GM11168 (cell line): ENCODE results near the gene HOXC13.

ENCODE experiments used
- in situ Hi-C: fragments of 300-500 bp; cut with MboI; formaldehyde crosslinking; loops from one replicate; pipeline ENCODE4 v1.12.0; 2022; ENCODE audit warnings: low sequenced_read_pairs; ENCODE audit not compliant: unreplicated experiment

HOXC13 gene, protein sequence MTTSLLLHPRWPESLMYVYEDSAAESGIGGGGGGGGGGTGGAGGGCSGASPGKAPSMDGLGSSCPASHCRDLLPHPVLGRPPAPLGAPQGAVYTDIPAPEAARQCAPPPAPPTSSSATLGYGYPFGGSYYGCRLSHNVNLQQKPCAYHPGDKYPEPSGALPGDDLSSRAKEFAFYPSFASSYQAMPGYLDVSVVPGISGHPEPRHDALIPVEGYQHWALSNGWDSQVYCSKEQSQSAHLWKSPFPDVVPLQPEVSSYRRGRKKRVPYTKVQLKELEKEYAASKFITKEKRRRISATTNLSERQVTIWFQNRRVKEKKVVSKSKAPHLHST

DNA sequence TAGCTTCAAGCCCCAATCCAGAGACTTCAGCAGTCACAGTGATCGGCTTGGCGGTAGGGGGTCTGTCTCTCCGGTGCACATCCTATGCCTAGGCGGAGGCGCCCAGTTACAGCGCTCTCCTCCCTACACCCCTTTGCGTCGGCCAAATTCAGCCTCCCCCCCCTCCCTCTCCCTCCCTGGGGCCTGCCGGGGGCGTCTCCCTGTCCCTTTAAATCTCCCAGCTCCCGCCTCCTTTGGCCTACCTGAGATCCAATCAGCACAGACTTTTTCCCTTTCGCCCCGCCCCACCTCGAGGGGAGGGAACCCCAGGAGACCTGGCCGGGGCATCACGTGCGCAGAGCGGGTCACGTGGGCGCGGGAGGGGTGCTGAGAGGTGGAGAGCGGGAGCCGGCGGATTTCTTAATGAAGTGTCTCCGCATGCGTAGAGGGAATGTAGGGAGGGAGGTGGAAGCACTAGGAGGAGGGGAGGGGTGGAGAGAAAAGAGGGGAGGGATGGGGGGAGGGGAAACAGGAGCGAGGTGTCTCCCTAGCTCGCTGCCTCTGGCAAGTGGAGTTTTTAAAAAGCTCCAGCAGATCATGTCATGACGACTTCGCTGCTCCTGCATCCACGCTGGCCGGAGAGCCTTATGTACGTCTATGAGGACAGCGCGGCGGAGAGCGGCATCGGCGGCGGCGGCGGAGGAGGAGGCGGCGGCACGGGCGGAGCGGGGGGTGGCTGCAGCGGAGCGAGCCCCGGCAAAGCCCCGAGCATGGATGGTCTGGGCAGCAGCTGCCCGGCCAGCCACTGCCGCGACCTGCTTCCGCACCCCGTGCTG, at the start of gene HOXC13:
Gene HOXC13, plus strand, starts transcription at position 506 of the 815 bp plus-strand sequence. Its CDS starts 76 bp downstream, at position 582.
- in situ Hi-C loops, result no loop called here

DNA sequence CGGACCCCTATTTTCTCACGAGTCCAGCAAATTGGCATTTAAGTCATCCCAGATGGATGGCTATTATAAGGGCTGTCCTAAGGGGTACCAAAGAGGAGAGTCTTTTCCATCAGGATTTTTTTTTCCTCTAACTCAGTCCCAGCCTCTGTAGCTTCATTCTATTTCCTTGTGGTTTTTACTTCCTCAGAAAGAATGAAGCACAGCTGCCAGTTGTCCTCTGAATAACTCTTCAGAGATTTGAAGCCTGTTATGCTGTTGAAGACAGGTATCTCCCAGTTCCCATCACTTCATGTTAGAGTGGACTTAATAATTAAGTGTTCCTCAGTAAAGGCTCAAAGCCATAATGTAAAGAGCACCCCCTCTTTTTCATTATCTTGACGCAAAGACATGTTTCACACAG, 48.5 kb upstream of the HOXC13 start:
- in situ Hi-C loops, result no loop called here

DNA sequence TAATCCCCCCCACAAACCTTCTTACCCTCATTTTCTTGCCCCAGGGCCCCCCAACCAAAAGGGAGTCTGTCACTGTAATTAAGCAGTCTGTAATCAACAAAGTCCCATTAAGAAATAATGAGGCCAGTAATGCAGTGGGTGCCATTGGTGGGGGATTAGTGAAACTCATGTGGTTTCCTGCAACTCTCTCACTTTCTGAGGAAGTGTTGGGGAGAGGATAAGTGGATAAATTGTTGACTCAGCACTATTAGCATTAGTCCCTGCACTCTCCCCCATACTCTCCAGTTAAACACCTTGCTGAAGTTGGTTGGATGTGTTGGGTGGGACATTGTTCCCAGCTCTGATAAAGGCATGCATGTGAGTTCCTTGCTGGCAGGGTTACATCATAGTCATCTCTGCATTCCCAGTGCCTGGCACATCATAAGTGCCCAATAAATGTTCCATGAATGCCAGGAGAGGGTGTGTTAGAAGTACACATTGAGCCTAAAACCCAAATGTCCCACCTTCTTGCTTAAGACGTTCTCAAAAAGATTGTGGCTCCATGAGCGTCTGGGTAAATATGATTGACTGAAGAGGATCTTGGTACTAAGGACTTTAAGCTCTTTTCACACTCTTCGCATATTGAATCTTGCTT, 45.8 kb upstream of the HOXC13 start:
- in situ Hi-C loops, result no loop called here

DNA sequence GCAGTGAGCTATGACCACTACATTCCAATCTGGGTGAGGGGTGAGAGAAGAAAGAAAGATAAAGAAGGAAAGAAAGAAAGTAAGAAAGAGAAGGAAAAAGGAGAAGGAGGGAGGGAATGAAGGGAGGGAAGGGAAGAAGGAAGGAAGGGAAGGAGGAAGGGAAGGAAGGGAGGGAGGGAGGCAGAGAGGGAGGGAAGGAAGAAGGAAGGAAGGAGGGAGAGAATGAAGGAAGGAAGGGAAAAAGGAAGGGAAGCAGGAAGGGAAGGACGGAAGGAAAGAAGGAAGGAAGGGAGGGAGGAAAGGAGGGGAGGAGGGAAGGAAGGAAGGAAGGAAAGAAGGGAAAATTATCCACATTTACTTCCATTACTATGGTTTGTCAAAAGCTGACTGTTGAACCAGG, 39.4 kb upstream of the HOXC13 start:
- in situ Hi-C loops, result no loop called here

DNA sequence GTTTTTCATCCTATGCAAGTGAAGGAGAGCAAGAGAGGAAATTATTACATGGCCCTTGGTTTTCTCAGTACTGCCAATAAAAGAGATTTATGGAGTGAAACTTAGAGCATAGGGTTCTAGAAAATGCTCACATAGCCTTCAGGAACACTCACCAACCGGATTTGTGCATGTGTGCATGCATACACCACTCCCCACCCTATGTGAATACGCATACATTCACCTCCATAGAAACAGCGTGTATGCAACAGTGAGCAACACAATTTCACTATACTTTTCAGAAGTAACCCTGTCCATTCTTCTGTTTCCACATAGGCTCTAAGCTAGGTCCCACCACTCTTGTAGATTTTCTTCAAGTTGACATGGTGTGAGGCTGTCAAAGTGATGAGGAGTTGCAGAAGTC, 31.5 kb upstream of the HOXC13 start:
- in situ Hi-C loops, result no loop called here

DNA sequence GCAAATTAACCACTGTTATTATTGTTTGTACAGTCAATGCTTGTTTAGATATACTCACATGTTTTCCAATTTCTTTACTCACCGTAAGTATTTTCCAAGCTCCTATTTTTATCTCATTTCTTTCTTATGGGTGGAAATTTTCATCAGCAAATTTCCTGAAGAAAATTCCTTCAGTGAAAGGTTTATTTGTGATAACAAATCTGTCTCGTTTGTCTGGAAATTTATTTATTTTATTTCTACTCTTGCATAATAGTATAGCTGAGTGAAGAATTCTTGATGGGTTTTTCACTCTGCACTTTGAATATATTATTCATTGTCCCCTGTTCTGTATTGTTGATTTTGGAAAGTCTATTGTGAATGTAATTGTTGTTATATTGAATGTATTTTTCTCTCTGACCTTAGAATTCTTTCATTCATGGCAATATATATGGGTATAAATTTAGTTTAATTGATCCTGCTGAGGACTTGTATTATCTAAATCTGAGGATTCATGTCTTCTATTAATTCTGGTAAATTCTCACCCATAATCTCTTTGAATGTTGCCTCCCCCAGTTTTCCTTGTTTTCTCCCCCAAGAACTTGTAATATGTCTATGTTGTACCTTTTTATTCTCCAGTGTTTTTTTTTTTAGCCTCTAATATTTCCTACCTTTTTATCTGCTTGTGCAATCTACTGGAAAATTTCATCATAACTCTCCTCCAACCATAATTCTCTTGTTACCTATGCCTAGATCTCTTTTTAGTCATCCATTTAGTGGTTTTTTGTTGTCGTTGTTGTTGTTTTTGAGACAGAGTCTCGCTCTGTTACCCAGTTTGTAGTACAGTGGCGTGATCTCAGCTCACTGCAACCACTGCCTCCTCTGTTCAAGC, 21.6 kb upstream of the HOXC13 start:
- in situ Hi-C loops, result no loop called here

DNA sequence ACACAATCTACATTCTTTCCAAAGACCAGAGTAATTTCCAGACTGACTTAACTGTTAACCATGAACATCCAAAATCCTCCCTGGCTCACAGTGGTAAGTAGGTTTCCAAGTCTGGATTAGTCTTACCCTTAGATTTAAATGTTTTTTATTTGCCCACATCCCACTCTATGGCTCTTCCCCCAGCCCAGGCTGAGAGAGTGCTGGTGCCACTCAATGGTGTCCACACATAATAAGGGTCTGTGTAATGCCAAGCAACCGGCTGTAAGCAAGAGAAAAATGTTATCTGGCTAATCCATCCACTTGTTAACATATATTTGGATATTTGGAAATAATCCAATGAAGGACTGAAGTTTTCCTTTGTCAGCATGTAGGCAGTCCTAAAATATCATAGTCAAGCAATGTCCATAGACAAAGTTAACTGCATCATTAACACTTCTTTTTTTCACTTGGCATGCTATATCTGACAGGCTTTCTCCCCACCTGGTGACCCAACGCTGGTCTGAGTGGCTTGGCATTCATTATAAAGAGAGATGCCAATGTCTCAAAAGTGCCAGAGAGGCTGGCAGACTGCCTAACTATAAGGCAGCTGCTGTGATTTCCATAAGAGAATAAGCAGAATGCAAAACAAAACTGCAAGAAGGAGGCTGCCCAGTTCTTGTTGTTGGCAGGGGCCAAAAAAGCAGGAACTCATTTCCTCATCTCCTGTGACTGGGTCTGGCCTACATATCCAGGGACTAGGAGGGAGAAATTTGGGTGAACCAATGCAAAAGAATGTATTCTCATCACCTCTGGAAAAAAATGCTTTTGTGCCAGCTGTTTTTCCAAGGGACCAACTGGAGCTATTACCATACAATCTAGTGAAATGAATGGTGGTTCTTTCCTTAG, 13.9 kb upstream of the HOXC13 start:
- in situ Hi-C loops, result no loop called here

DNA sequence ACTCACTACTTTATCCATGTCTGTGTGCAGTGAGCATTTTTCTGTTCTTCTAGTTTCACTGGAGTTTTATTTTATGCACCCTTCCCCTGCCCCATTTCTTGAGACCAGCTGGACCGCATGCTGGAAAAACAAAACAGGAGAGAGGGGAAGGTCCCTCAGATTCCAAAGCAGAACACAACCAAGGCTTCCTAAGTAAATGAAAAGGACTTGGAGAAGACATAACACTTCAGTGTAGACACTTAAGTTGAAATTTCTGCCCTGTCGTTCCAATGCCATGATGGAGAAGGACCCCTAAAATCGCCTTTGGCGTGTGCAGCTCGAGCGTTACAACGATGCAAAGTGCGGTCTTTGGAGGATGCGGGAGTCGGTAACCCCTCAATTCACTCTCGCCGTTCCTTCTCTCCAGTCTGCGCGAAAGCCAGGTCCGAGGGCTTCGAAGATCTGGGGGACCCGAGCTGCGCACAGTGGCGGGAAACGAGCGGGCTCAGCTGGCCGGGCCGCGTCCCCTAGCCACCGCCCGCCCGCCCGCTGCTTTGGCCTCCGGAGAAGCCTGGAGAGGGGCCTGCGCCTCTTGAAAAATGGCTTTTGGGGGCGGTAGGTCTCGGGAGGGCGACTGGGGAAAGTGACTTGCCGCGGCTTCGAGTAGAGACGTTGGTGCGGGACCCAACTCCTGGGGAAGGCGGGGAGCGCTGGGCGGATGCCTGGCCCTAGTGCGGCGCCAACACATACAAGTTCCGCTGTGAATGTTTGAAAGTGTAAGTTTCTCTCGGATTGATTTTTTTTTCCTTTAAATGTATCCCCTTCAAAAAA, 11.2 kb upstream of the HOXC13 start:
- in situ Hi-C loops, result no loop called here

DNA sequence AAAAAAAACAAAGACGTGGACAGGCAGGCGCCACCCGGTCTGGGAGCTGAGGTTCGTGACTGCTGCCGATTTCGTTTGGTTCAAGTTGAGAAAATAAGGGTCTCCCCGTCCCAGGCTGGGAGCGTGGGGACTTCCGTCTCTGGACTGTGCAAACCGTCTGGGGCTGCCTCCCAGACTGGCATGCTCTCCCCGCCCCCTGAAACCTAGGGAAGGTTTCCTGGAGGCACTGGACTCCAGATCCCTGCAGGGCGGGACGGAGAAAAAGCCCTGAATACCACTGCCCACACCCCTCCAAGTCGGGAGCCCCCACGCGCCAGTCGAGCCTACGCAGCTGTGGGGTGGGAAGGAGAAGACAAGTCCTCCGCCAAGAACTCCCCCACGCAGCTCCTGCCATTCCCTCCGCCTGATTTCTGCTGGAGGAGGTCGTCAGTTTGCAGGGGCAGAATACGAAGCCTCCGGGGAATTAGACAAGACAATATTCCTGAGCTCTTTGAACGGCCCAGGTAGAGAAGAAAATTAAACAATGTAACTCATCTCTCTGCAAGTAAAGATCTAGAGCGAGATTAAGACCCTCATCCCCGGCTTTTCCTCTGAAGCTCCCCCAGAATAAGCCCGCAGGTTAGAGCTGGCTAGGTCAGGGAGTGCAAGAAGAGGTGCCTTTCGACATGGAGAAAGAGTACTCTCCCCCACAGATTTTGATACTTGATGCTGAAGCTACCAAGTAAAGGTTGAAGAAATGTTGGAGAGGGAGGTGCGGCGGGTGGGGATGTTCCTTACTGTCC, 10.4 kb upstream of the HOXC13 start:
- in situ Hi-C loops, result no loop called here

DNA sequence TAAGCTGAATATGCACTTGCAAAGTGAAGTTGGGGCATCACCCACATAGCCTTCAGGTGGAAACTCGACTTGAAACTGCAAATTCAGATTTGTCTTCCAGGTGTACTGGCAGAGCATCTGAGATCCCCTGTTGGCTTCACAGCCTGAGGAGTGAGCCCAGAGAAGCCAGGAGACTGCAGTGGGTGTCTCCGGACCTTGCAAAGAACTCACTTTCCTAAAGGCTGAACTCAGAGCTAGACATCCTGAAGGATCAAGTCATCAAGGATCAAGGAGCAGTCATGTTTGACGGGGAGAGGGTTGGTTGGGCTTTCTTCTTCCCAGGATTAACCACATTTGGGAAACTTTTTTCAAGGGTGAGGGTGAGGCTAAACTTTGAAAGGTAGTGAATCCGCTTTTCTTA, 9.1 kb upstream of the HOXC13 start:
- in situ Hi-C loops, result no loop called here

DNA sequence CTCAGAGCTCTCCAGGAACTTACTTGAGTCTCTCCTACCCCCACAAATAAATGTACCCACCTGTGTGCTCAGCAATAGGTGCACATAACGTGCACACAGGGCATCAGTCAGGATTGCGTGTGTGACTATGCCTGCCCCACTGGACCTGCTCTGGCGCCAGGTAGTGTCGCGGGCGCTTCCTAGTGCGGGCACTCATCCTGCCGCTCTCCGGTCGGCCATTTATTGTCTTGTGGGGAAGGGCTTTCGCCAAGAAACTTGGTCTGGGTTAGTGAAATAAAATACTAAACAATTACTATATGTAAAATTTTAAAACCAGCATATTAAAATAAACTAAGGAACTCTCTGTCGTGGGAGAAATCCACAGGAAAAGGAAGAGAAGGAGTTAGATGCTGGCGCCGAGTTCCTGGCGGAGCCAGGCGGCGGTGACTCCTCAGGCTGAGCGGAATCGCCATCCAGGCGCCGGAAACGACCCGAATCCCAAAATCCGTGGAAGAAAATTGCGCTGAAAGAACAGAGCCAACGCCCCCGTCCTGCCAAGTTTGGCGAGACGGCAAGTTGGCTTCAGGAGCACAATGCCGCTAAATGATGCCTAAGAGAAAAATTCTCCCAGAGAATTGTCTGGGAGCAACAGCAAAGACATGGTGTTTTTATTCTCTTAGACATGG, 7.9 kb upstream of the HOXC13 start:
- in situ Hi-C loops, result no loop called here

DNA sequence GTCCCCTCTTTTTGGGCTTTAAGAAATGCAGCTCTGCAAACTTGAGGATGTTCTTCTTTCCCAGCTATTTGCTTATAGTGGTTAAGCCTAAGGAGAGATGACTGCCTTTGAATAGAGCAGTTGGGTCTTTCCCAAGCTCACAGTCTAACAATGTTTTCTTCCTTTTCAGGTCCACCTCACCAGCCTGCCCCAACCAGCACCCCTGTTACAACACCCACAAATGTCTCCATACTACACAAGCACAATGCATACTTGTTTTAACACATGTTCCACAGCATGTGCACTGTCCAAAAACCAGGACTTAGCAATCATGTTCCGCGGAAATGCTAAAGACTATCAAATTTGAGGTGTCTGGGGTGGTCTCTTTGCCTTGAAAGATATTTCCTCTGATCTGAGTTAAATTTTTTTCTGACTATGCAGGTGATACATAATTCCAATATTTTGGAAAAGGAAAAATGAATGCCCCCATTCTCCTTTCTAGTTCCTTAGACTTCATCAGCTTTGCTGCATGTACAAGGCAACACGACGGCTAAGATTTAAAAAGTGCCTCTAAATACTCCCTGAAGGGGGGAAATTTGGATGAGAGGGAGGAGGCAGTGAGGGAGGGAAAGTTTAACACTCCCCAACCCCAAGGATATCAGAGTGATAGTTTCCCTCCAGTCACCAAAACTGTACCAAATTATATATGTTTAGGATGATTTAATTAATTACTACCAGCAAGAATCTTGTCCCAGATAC, 6.6 kb upstream of the HOXC13 start:
- in situ Hi-C loops, result no loop called here

DNA sequence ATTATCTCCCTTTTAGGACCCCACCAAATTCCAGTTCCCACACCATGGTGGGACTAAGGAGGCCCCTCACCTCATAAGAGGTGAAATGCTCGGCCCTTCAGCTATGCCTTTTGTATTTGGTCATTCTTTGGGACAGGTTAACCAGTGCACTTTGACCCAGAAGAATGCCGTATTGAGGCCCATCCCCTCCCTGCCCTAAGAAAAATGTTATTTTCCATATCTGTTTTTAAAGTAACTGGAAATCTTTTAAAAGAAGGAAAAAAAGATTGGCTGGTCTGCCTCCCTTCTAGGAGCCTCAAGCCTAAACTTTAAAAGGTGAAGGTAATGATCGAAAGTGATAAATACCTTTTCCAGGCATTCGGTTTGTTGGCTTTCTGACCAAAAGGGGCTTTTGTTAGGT, 5.7 kb upstream of the HOXC13 start:
- in situ Hi-C loops, result no loop called here

DNA sequence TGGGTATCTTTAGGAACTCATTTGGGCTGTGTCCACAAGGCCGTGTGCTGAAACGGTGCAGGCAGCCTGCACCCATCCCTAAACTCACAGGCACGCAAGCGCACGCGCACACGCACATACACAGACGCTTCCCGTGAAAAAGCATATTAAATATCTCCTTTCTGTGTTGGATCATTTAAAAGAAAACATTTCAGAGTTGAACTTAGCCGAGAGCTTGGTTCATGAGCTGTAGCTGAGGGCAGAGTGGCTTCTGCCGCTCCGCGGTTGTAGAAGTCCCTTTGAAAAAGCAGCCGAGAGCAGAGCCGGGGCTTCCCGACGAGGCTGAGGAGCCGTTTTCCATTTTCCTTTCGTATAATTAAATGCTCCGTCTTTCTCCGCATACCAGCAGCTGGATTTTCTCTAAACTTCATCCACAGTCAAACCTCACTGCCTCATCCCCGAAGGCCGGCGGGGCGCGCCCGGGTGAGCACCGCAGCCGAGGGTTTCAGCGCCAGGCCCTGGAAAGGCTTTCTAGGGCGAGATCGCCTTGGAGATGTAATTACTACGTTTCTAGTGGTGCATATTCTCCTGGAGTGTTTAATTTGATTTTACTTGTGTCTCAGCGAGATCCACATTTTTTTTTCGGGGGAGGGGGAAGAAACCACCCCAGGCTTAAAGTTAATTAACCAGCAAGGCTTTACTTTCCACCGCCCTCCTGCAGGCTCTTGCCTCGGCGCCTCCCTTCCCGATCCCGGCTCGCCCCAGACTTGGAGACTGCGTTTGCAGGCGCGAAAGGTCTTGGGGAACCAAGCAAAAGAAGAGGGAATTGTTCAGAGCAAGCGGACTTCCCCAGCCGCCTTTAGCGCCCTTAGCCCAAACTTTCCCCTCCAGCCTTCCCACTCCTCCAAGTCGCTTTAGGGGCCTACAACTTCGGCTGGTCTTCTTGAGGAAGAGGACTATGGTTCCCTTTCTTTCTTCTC, 3.0 kb upstream of the HOXC13 start:
- in situ Hi-C loops, result no loop called here

DNA sequence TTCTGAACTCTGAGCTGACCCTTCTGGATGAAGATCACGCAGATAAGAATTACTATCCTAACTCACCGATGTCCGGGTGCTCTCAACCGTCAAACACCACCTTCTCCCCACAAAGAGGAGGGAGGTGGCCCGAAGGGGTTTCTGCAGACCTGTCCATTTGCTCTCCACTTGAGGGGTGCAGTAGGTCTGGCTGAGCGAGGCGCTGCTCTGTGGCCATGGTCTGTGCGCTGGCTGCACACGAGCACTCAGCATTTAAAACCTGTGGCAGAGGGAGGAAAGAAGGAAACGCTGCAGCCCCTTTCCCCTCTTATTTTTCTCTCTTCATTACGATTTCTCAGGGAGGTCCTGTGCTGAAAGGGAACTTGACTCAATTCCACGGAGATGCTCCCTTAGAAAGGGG, 1.5 kb upstream of the HOXC13 start:
- in situ Hi-C loops, result no loop called here
